Keratinocyte (primary cell): Measurements from ENCODE around the gene PAH. TPM values are rescaled to one million over a fixed set of nuclear protein-coding genes. Genes with fewer than 3 reads are reported as not detected.

ENCODE experiments used
- DNase-seq: peaks from one replicate; pipeline ENCODE4 v3.0.0-alpha.2; 2011; ENCODE audit warnings: low read depth, missing footprints, low spot score
- FAIRE-seq: peaks from 2 replicates; lab custom pipeline; 2011; peaks lifted over from hg19 to GRCh38; lab: Jason Lieb, UNC
- H2AFZ ChIP-seq: 2 replicates; pipeline ENCODE4 v1.6.0; 2012; ENCODE audit warnings: low read length, control low read depth, inconsistent platforms; ENCODE audit not compliant: control insufficient read depth
- H3K27ac ChIP-seq: 2 replicates; pipeline ENCODE4 v1.5.1; 2011; ENCODE audit warnings: low read length; ENCODE audit not compliant: control insufficient read depth, insufficient read depth
- H3K27me3 ChIP-seq: 3 replicates; pipeline ENCODE4 v1.6.0; 2011; ENCODE audit warnings: low read length; ENCODE audit not compliant: control insufficient read depth, insufficient read depth; ENCODE audit errors: extremely low read depth
- H3K36me3 ChIP-seq, 2 experiments: 2 replicates in 1 of 2; 3 replicates in 1 of 2; pipeline ENCODE4 v1.5.1; 2011; ENCODE audit warnings: low read length in 2 of 2, mild to moderate bottlenecking in 1 of 2; ENCODE audit not compliant: control insufficient read depth in 2 of 2, insufficient read depth in 2 of 2; ENCODE audit errors: extremely low read depth in 1 of 2
- H3K4me1 ChIP-seq: 3 replicates; pipeline ENCODE4 v1.5.1; 2011; ENCODE audit warnings: low read length; ENCODE audit not compliant: control insufficient read depth, insufficient read depth; ENCODE audit errors: extremely low read depth
- H3K4me2 ChIP-seq: 3 replicates; pipeline ENCODE4 v1.6.0; 2011; ENCODE audit warnings: low read depth, low read length; ENCODE audit not compliant: control insufficient read depth, insufficient read depth; ENCODE audit errors: extremely low read depth
- H3K4me3 ChIP-seq, 3 experiments: fragments of 200-600 bp in 1 of 3; sonication (generic) in 1 of 3; 2 replicates in 2 of 3; 3 replicates in 1 of 3; pipeline ENCODE4 v1.5.1; 2011 to 2016; ENCODE audit warnings: low read length in 3 of 3, mild to moderate bottlenecking in 3 of 3, control low read depth in 2 of 3, inconsistent platforms in 1 of 3, low read depth in 1 of 3, mixed read lengths in 1 of 3, mixed run types in 1 of 3, moderate library complexity in 1 of 3; ENCODE audit not compliant: control insufficient read depth in 2 of 3, insufficient read depth in 2 of 3; ENCODE audit errors: extremely low read depth in 1 of 3
- H3K79me2 ChIP-seq: 2 replicates; pipeline ENCODE4 v1.6.0; 2012; ENCODE audit warnings: low read length; ENCODE audit not compliant: control insufficient read depth, insufficient read depth
- H3K9ac ChIP-seq: 3 replicates; pipeline ENCODE4 v1.6.0; 2011; ENCODE audit warnings: low read length; ENCODE audit not compliant: control insufficient read depth, insufficient read depth; ENCODE audit errors: extremely low read depth
- H3K9me1 ChIP-seq: 3 replicates; pipeline ENCODE4 v1.6.0; 2011; ENCODE audit warnings: low read length; ENCODE audit not compliant: control insufficient read depth, insufficient read depth; ENCODE audit errors: extremely low read depth
- H3K9me3 ChIP-seq: 2 replicates; pipeline ENCODE4 v1.5.1; 2012; ENCODE audit warnings: low read depth, low read length; ENCODE audit not compliant: control insufficient read depth
- H4K20me1 ChIP-seq: 3 replicates; pipeline ENCODE4 v1.6.0; 2011; ENCODE audit warnings: low read length; ENCODE audit not compliant: control insufficient read depth, insufficient read depth; ENCODE audit errors: extremely low read depth
- CTCF ChIP-seq, 3 experiments: IDR thresholded peaks in 1 of 3; conservative IDR thresholded peaks in 1 of 3; optimal IDR thresholded peaks in 1 of 3; 2 replicates in 2 of 3; 3 replicates in 1 of 3; pipeline versions ENCODE3 to v1.5.1; 2011; ENCODE audit warnings: low read length in 3 of 3, mild to moderate bottlenecking in 3 of 3, moderate library complexity in 2 of 3, control low read depth in 1 of 3, inconsistent platforms in 1 of 3; ENCODE audit not compliant: insufficient read depth in 2 of 3; ENCODE audit errors: extremely low read depth in 1 of 3
- EZH2 ChIP-seq: IDR thresholded peaks from one replicate; pipeline ENCODE4 v1.6.1; 2012; ENCODE audit warnings: inconsistent platforms, mild to moderate bottlenecking, low read length, moderate library complexity
- dilution Hi-C: fragments of 300-500 bp; cut with MboI; formaldehyde crosslinking; loops from one replicate; pipeline ENCODE4 v1.7.0; 2020; ENCODE audit warnings: low sequenced_read_pairs; ENCODE audit not compliant: extremely low pct_ligation_motif_present
- polyA plus RNA-seq, 5 experiments: library from polyadenylated mRNA; depleted of rRNA in 3 of 5; stranded (reverse) in 3 of 5; stranded (forward) in 1 of 5; unstranded in 1 of 5; fragments of >200 nt; gene quantifications; 1 replicate in 1 of 5; 2 replicates in 3 of 5; 3 replicates in 1 of 5; pipeline versions ENCODE4 v1.2.1 to v1.2.3, GENCODE V29; 2011 to 2012; ENCODE audit warnings: missing spikeins in 2 of 5, low read depth in 1 of 5, low replicate concordance in 1 of 5

PAH gene
- polyA plus RNA-seq, 1 donor (not counting 4 experiments of a cell fraction or from before 2014, with no cell fraction given): not detected

GRCh38 chr12:102948941-102949352 is 31.9 kb upstream of the PAH start:
- no peak overlapping the region for H2AFZ ChIP-seq
- no peaks in the 10 kb centered on the region for H4K20me1 ChIP-seq
- no peaks in the 10 kb centered on the region for H3K79me2 ChIP-seq
- no peak for FAIRE-seq
- H3K36me3 ChIP-seq: no peaks in the 10 kb centered on the region
- TF ChIP-seq EZH2: no peak
- peak; percentile 78 to 91 (median 80) for TF ChIP-seq CTCF (optimal IDR thresholded peaks at IDR 0.05 in 1 of 3, IDR thresholded peaks at IDR 0.05 in 1 of 3, conservative IDR thresholded peaks at IDR 0.05 in 1 of 3; ENCODE audit: extremely low read depth in 1 of 3, insufficient read depth in 2 of 3, low read length in 3 of 3)
- no peak overlapping the region for H3K4me3 ChIP-seq
- no peak overlapping the region for H3K9ac ChIP-seq
- dilution Hi-C loops: no loop called here
- H3K9me1 ChIP-seq: no peaks in the 10 kb centered on the region
- H3K27me3 ChIP-seq: peaks cover 44% of the 10 kb centered on the region
- H3K9me3 ChIP-seq: no peaks in the 10 kb centered on the region
- H3K4me1 ChIP-seq: no peaks in the 10 kb centered on the region
- no peak for DNase-seq
- no peak overlapping the region for H3K27ac ChIP-seq
- no peak overlapping the region for H3K4me2 ChIP-seq

DNA sequence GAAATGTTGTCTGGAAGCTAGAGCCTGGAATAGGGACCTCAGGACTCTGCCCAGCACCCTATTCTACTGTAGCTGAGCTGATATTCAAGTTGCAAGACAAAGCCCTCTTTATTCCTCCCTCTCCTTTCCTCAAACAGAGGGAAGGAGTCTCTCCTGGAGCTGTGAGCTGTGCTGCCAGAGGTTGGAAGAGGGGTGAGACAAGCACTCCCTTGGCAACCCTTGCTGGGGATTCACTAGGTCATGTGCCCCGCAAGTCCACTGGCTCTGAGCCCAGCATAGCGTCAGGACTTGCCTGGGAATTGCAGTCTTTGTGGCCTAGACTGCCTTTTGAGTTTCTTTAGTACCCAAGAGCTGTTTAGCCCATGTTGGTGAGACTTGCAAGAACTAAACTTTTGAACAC is 29.0 kb upstream of the PAH start:
- Histone ChIP-seq H3K27ac (no peak overlapping the region), H3K9me1 (no peaks in the 10 kb centered on the region), H2AFZ (no peak overlapping the region), H3K4me3 (no peak overlapping the region), H3K36me3 (no peaks in the 10 kb centered on the region), H3K4me1 (no peaks in the 10 kb centered on the region), H3K27me3 (peaks cover 22% of the 10 kb centered on the region), H3K79me2 (no peaks in the 10 kb centered on the region), H4K20me1 (no peaks in the 10 kb centered on the region), H3K9me3 (no peaks in the 10 kb centered on the region), H3K4me2 (no peak overlapping the region), H3K9ac (no peak overlapping the region)
- dilution Hi-C loops: no loop called here
- TF ChIP-seq CTCF (optimal IDR thresholded peaks at IDR 0.05 in 1 of 3, IDR thresholded peaks at IDR 0.05 in 1 of 3, conservative IDR thresholded peaks at IDR 0.05 in 1 of 3; ENCODE audit: extremely low read depth in 1 of 3, insufficient read depth in 2 of 3, low read length in 3 of 3) (no peak), EZH2 (no peak)
- DNase-seq (no peak), FAIRE-seq (no peak)
